Measurements from ENCODE around the gene LUZP2. TPM values are rescaled to one million over a fixed set of nuclear protein-coding genes. Genes with fewer than 3 reads are reported as not detected.

Gene LUZP2
- polyA plus RNA-seq, 1 donor (not counting 4 experiments of a cell fraction or from before 2014, with no cell fraction given), result 0.08 TPM

DNA sequence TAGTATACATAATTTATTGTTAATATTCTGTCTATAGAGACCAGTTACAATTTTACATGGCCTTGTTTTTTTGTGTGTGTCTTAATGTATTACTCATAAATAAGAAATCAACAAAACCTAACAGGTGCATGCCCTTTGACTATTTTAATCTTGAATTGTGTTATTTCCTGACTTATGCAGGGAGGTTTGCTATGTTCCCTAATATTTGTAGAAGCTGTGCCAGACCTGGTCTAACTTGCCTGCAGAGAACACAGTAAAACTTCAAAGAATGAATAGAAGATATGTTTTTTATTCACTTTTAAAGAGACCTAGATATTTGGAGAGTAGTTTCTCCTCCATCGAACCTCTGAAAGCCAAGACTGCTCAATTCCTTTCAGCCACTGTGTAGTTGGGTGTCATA, 234.7 kb downstream of the LUZP2 start:
- Histone ChIP-seq H3K79me2 (ENCODE audit: control insufficient read depth, insufficient read depth, low read length) (no peaks in the 10 kb centered on the region), H3K27me3 (ENCODE audit: control insufficient read depth, extremely low read depth, insufficient read depth, low read length) (no peaks in the 10 kb centered on the region), H4K20me1 (ENCODE audit: control insufficient read depth, extremely low read depth, insufficient read depth, low read length) (no peaks in the 10 kb centered on the region), H3K4me3 (ENCODE audit: control insufficient read depth in 2 of 3, extremely low read depth in 1 of 3, insufficient read depth in 2 of 3, low read depth in 1 of 3, low read length in 3 of 3) (no peak overlapping the region), H3K9me3 (ENCODE audit: control insufficient read depth, low read depth, low read length) (no peaks in the 10 kb centered on the region), H2AFZ (ENCODE audit: control insufficient read depth, low read length) (no peak overlapping the region), H3K27ac (ENCODE audit: control insufficient read depth, insufficient read depth, low read length) (no peak overlapping the region), H3K9me1 (ENCODE audit: control insufficient read depth, extremely low read depth, insufficient read depth, low read length) (no peaks in the 10 kb centered on the region), H3K4me2 (ENCODE audit: control insufficient read depth, extremely low read depth, insufficient read depth, low read depth, low read length) (no peak overlapping the region), H3K36me3 (ENCODE audit: control insufficient read depth in 2 of 2, extremely low read depth in 1 of 2, insufficient read depth in 2 of 2, low read length in 2 of 2) (no peaks in the 10 kb centered on the region), H3K9ac (ENCODE audit: control insufficient read depth, extremely low read depth, insufficient read depth, low read length) (no peak overlapping the region), H3K4me1 (ENCODE audit: control insufficient read depth, extremely low read depth, insufficient read depth, low read length) (no peaks in the 10 kb centered on the region)
- no peak for TF ChIP-seq EZH2 (IDR thresholded peaks at IDR 0.05; ENCODE audit: low read length)
- no peak for FAIRE-seq
- dilution Hi-C loops (cut with MboI; ENCODE audit: extremely low pct_ligation_motif_present, low sequenced_read_pairs), result no loop called here
- DNase-seq (ENCODE audit: low read depth, low spot score), result no peak

DNA sequence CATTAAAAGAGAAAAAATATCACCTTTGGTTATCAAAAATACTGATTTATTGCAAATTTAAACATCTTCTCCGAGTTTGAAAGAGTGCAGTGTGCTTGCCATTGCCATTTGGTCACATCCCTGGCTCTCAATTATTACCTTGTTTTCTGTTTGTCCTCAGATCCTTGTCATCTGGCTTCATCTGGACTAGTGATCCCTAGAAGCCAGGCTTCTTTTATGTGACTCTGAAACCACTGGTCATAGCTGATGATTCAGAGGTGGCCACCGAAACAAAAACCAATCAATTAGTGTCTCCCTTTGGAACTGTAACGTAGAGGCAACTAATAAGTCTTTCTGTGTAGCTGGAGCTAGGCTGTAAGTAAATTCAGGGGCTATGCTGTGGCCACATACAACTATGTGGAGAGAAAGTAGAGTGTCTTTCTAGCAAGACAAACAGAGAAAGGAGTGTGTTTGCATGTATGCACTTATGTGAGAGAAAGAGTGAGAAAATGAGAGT, 237.9 kb downstream of the LUZP2 start:
- Histone ChIP-seq H3K9ac (ENCODE audit: control insufficient read depth, extremely low read depth, insufficient read depth, low read length) (no peak overlapping the region), H2AFZ (ENCODE audit: control insufficient read depth, low read length) (no peak overlapping the region), H3K9me1 (ENCODE audit: control insufficient read depth, extremely low read depth, insufficient read depth, low read length) (no peaks in the 10 kb centered on the region), H3K27me3 (ENCODE audit: control insufficient read depth, extremely low read depth, insufficient read depth, low read length) (no peaks in the 10 kb centered on the region), H3K4me3 (ENCODE audit: control insufficient read depth in 2 of 3, extremely low read depth in 1 of 3, insufficient read depth in 2 of 3, low read depth in 1 of 3, low read length in 3 of 3) (no peak overlapping the region), H3K36me3 (ENCODE audit: control insufficient read depth in 2 of 2, extremely low read depth in 1 of 2, insufficient read depth in 2 of 2, low read length in 2 of 2) (no peaks in the 10 kb centered on the region), H4K20me1 (ENCODE audit: control insufficient read depth, extremely low read depth, insufficient read depth, low read length) (no peaks in the 10 kb centered on the region), H3K4me2 (ENCODE audit: control insufficient read depth, extremely low read depth, insufficient read depth, low read depth, low read length) (no peak overlapping the region), H3K9me3 (ENCODE audit: control insufficient read depth, low read depth, low read length) (no peaks in the 10 kb centered on the region), H3K4me1 (ENCODE audit: control insufficient read depth, extremely low read depth, insufficient read depth, low read length) (no peaks in the 10 kb centered on the region), H3K27ac (ENCODE audit: control insufficient read depth, insufficient read depth, low read length) (no peak overlapping the region), H3K79me2 (ENCODE audit: control insufficient read depth, insufficient read depth, low read length) (no peaks in the 10 kb centered on the region)
- FAIRE-seq (no peak), DNase-seq (ENCODE audit: low read depth, low spot score) (no peak)
- dilution Hi-C loops (cut with MboI; ENCODE audit: extremely low pct_ligation_motif_present, low sequenced_read_pairs), result no loop called here
- no peak for TF ChIP-seq EZH2 (IDR thresholded peaks at IDR 0.05; ENCODE audit: low read length)
- TF ChIP-seq, protein P1, sequence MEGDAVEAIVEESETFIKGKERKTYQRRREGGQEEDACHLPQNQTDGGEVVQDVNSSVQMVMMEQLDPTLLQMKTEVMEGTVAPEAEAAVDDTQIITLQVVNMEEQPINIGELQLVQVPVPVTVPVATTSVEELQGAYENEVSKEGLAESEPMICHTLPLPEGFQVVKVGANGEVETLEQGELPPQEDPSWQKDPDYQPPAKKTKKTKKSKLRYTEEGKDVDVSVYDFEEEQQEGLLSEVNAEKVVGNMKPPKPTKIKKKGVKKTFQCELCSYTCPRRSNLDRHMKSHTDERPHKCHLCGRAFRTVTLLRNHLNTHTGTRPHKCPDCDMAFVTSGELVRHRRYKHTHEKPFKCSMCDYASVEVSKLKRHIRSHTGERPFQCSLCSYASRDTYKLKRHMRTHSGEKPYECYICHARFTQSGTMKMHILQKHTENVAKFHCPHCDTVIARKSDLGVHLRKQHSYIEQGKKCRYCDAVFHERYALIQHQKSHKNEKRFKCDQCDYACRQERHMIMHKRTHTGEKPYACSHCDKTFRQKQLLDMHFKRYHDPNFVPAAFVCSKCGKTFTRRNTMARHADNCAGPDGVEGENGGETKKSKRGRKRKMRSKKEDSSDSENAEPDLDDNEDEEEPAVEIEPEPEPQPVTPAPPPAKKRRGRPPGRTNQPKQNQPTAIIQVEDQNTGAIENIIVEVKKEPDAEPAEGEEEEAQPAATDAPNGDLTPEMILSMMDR (optimal IDR thresholded peaks at IDR 0.05 in 1 of 3, IDR thresholded peaks at IDR 0.05 in 1 of 3, conservative IDR thresholded peaks at IDR 0.05 in 1 of 3; ENCODE audit: extremely low read depth in 1 of 3, insufficient read depth in 2 of 3, low read length in 3 of 3), result no peak

DNA sequence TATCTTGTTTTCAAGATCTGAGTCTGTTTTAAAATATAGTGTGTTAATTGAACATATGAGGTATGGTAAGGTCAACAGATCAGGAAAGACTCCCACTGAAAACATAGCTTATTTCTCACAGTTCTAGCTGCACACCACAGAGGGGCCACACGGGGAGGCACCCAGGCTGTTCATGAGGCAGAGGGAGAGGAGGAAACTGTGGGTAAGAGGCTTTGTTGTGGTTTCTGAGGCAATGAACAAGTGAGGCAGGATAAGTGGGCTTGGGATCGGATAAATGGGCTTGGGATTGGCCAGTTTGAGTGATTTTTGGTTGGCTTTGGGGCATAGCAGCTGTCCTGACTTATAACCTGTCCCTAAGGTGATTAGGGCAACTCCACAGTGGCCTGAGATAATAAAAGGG, 242.1 kb downstream of the LUZP2 start:
- dilution Hi-C loops (cut with MboI; ENCODE audit: extremely low pct_ligation_motif_present, low sequenced_read_pairs), result no loop called here
- Histone ChIP-seq H3K36me3 (ENCODE audit: control insufficient read depth in 2 of 2, extremely low read depth in 1 of 2, insufficient read depth in 2 of 2, low read length in 2 of 2) (no peaks in the 10 kb centered on the region), H3K4me2 (ENCODE audit: control insufficient read depth, extremely low read depth, insufficient read depth, low read depth, low read length) (no peak overlapping the region), H3K4me1 (ENCODE audit: control insufficient read depth, extremely low read depth, insufficient read depth, low read length) (no peaks in the 10 kb centered on the region), H3K79me2 (ENCODE audit: control insufficient read depth, insufficient read depth, low read length) (no peaks in the 10 kb centered on the region), H4K20me1 (ENCODE audit: control insufficient read depth, extremely low read depth, insufficient read depth, low read length) (no peaks in the 10 kb centered on the region), H3K27ac (ENCODE audit: control insufficient read depth, insufficient read depth, low read length) (no peak overlapping the region), H3K4me3 (ENCODE audit: control insufficient read depth in 2 of 3, extremely low read depth in 1 of 3, insufficient read depth in 2 of 3, low read depth in 1 of 3, low read length in 3 of 3) (no peak overlapping the region), H3K9ac (ENCODE audit: control insufficient read depth, extremely low read depth, insufficient read depth, low read length) (no peak overlapping the region), H3K9me1 (ENCODE audit: control insufficient read depth, extremely low read depth, insufficient read depth, low read length) (no peaks in the 10 kb centered on the region), H3K27me3 (ENCODE audit: control insufficient read depth, extremely low read depth, insufficient read depth, low read length) (no peaks in the 10 kb centered on the region), H3K9me3 (ENCODE audit: control insufficient read depth, low read depth, low read length) (no peaks in the 10 kb centered on the region), H2AFZ (ENCODE audit: control insufficient read depth, low read length) (no peak overlapping the region)
- no peak for TF ChIP-seq EZH2 (IDR thresholded peaks at IDR 0.05; ENCODE audit: low read length)
- TF ChIP-seq, protein P1 (optimal IDR thresholded peaks at IDR 0.05 in 1 of 3, IDR thresholded peaks at IDR 0.05 in 1 of 3, conservative IDR thresholded peaks at IDR 0.05 in 1 of 3; ENCODE audit: extremely low read depth in 1 of 3, insufficient read depth in 2 of 3, low read length in 3 of 3), result no peak
- FAIRE-seq (no peak), DNase-seq (ENCODE audit: low read depth, low spot score) (no peak)
